HepG2 (cell line): ENCODE data around the gene C19orf73. TPM values are rescaled to one million over a fixed set of nuclear protein-coding genes. Genes with fewer than 3 reads are reported as not detected.

ENCODE experiments used
- AGO2 ChIP-seq: fragments of 200-400 bp; formaldehyde crosslinking; optimal IDR thresholded peaks from 2 replicates; pipeline ENCODE3; 2017; ENCODE audit warnings: mild to moderate bottlenecking, low read depth, low read length, moderate library complexity
- MBD4 ChIP-seq: IDR thresholded peaks from 2 replicates; pipeline ENCODE4 v1.6.1; 2012; ENCODE audit warnings: low read length, inconsistent platforms, borderline replicate concordance
- MED1 ChIP-seq: sonication (generic); formaldehyde crosslinking; IDR thresholded peaks from 2 replicates; pipeline ENCODE4 v1.4.0; 2020; ENCODE audit warnings: missing genetic modification reagents
- MYPOP ChIP-seq: sonication (generic); formaldehyde crosslinking; IDR thresholded peaks from 2 replicates; pipeline ENCODE4 v1.8.1; 2023; ENCODE audit warnings: mild to moderate bottlenecking, moderate library complexity, missing genetic modification reagents
- MZF1 ChIP-seq: sonication (generic); formaldehyde crosslinking; IDR thresholded peaks from 2 replicates; pipeline ENCODE4 v1.8.1; 2023; ENCODE audit warnings: mild to moderate bottlenecking, missing genetic modification reagents, borderline replicate concordance
- NFAT5 ChIP-seq: sonication (generic); formaldehyde crosslinking; IDR thresholded peaks from 2 replicates; pipeline ENCODE4 v1.4.0; 2020; ENCODE audit warnings: missing genetic modification reagents
- NFYB ChIP-seq: sonication (generic); formaldehyde crosslinking; IDR thresholded peaks from 2 replicates; pipeline ENCODE4 v1.4.0; 2020; ENCODE audit warnings: missing genetic modification reagents
- PATZ1 ChIP-seq: sonication (generic); formaldehyde crosslinking; IDR thresholded peaks from 2 replicates; pipeline ENCODE4 v1.4.0; 2020; ENCODE audit warnings: missing genetic modification reagents
- PLRG1 ChIP-seq: fragments of 450-650 bp; conservative IDR thresholded peaks from 2 replicates; pipeline ENCODE4 v1.6.1; 2016
- REL ChIP-seq: sonication (generic); formaldehyde crosslinking; conservative IDR thresholded peaks from 2 replicates; pipeline ENCODE4 v1.8.0; 2022; ENCODE audit warnings: mild to moderate bottlenecking, missing genetic modification reagents, moderate library complexity
- SRF ChIP-seq: IDR thresholded peaks from 2 replicates; pipeline ENCODE4 v1.6.1; 2011; ENCODE audit warnings: mild to moderate bottlenecking, low read depth, low read length, moderate library complexity
- ZBTB26 ChIP-seq: IDR thresholded peaks from 2 replicates; pipeline ENCODE4 v1.6.1; 2016; ENCODE audit warnings: missing compliant biosample characterization, missing genetic modification reagents, borderline replicate concordance
- ZNF333 ChIP-seq: sonication (generic); formaldehyde crosslinking; IDR thresholded peaks from 2 replicates; pipeline ENCODE4 v1.4.0; 2020; ENCODE audit warnings: mild to moderate bottlenecking, missing genetic modification reagents, borderline replicate concordance
- ZNF597 ChIP-seq: sonication (generic); formaldehyde crosslinking; IDR thresholded peaks from 2 replicates; pipeline ENCODE4 v1.5.0; 2020; ENCODE audit warnings: missing genetic modification reagents
- ZNF670 ChIP-seq: sonication (generic); formaldehyde crosslinking; IDR thresholded peaks from 2 replicates; pipeline ENCODE4 v1.8.0; 2022; ENCODE audit warnings: mild to moderate bottlenecking, missing genetic modification reagents, borderline replicate concordance
- ZNF775 ChIP-seq: sonication (generic); formaldehyde crosslinking; IDR thresholded peaks from 2 replicates; pipeline ENCODE4 v1.4.0; 2020; ENCODE audit warnings: missing genetic modification reagents, mild to moderate bottlenecking, moderate library complexity, borderline replicate concordance
- polyA plus RNA-seq, 8 experiments: library from polyadenylated mRNA; depleted of rRNA in 3 of 8; stranded (reverse) in 7 of 8; unstranded in 1 of 8; fragments of >200 nt; fragmentation: Illumina TruSeq in 4 of 8; extraction: Trizol in 4 of 8; gene quantifications; 2 replicates each; pipeline versions ENCODE4 v1.2.1 to v1.2.3, GENCODE V29; 2011 to 2016; ENCODE audit warnings: low read depth in 4 of 8, missing spikeins in 1 of 8, mixed read lengths in 1 of 8; ENCODE audit not compliant: insufficient read depth in 1 of 8
- total RNA-seq, 5 experiments: library from RNA; depleted of rRNA; stranded (reverse); fragments of >200 nt; fragmentation: Illumina TruSeq; extraction: Trizol; gene quantifications; 2 replicates each; pipeline ENCODE4 v1.2.3, GENCODE V29; 2016; ENCODE audit warnings: low read depth in 1 of 5

The C19orf73 gene
- total and polyA plus RNA-seq, 2 of the 13 experiments (the other 11 are each of a cell fraction or from before 2014, with no cell fraction given) = 1.4 to 1.5 TPM

GRCh38 chr19:49150106-49150943, 31.4 kb upstream of the C19orf73 start (continued):
- peak; percentile 60; the same call in 1 of the 2 replicates for TF ChIP-seq ZBTB26 (CRISPR knock-in tag)
- no peak for TF ChIP-seq MZF1 (CRISPR knock-in tag)
- no peak; the same call in none of the 2 replicates for TF ChIP-seq PATZ1 (CRISPR knock-in tag)
- TF ChIP-seq ZNF597 = no peak
- TF ChIP-seq MED1 (CRISPR knock-in tag) = peak; percentile 45; the same call in 1 of the 2 replicates
- no peak for TF ChIP-seq NFYB
- no peak for TF ChIP-seq SRF
- no peak for TF ChIP-seq MBD4
- no peak for TF ChIP-seq MYPOP (CRISPR knock-in tag)
- peak; percentile 88 for TF ChIP-seq NFAT5 (CRISPR knock-in tag)
- TF ChIP-seq ZNF333 (CRISPR knock-in tag) = no peak
- no peak for TF ChIP-seq PLRG1
- TF ChIP-seq REL (CRISPR knock-in tag) = 0 out of 2 replicates have a peak, but pooled peaks have one; percentile 18
- peak; percentile 38 for TF ChIP-seq AGO2
- TF ChIP-seq ZNF775 (CRISPR knock-in tag) = 0 out of 2 replicates have a peak, but pooled peaks have one; percentile 28
- TF ChIP-seq ZNF670 (CRISPR knock-in tag) = peak; percentile 65; the same call in 1 of the 2 replicates
